SW480 (cell line): Measurements from ENCODE around the gene WDR27.

Source experiments
- DNase-seq: peaks from one replicate; pipeline ENCODE4 v3.0.0-alpha.2; 2016; ENCODE audit warnings: low spot score

The WDR27 gene

DNA sequence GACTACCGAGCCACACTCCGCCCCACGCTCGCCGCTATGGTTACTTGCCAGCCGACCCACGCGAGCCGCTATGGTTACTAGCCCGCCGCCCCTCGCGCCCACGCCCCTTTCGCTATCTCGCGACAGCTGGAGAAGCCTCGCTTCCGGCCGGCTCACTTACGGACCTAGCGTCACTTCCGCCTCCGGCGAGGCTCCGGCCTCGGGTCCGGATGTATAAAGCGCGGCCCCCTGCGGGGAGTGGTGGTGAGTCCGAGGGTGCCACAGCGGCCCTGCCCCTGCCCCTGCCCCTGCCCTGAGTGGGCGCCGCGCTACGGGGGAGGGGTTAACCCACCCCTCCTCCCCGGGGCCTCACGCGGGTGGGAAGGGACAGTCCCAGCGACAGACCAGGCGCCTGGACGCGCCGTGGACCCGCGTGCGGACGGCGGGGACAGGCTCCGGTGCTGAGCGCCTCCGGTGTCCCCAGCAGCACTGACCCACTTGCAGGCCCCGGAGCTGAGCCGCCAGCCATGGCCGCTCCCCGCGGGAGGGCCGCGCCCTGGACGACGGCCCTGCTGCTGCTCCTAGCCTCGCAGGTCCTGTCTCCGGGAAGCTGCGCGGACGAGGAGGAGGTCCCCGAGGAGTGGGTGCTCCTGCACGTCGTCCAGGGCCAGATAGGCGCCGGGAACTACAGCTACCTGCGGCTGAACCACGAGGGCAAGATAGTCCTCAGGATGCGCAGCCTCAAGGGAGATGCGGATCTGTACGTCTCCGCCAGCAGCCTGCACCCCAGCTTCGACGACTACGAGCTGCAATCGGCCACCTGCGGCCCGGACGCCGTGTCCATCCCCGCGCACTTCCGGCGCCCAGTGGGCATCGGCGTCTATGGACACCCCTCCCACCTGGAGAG is at the start of gene WDR27, which contains the start of gene C6orf120:
WDR27 (minus strand) TSS at position 76 of the 886 bp plus-strand sequence. CDS start 13,024 bp downstream, outside the sequence.
C6orf120 (plus strand) TSS at position 173 of the 886 bp plus-strand sequence; CDS start at position 507, 334 bp downstream.
- DNase-seq: peak; percentile 91

DNA sequence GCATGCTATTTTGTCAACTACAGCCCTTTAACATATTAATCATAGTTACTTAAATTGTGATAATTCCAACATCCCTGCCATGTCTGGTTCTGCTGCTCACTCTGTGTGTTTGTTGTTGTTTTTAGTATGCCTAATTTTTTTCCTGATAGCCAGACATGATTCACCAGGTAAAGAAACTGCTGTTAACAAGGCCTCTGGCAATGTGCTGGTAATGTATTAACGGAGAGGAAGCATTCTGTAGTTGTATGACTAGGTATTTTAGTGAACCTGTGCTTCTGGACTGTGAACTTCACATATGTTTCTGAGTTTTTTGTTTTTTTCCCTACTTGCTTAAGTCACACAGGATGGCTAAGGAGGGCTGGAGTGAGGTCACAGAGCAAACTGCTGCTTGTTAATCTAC is 44.7 kb upstream of the WDR27 start:
- no peak for DNase-seq

DNA sequence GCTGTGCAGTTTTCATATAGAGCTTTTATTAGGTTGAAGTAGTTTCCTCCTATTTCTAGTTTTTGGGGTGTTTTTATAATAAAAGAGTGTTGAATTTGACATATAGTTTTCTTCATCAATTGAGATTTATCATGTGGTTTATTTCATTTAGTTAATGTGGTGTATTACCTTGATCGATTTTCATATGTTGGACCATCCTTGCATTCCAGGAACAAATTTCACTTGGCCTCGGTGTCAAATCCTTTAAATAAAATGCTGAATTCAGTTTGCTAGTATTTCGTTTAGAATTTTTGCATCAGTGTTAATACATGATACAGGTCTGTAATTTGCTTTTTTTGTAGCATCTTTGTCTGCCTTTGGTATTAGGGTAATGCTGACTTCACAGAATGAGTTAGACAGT is 43.6 kb upstream of the WDR27 start:
- DNase-seq: no peak

DNA sequence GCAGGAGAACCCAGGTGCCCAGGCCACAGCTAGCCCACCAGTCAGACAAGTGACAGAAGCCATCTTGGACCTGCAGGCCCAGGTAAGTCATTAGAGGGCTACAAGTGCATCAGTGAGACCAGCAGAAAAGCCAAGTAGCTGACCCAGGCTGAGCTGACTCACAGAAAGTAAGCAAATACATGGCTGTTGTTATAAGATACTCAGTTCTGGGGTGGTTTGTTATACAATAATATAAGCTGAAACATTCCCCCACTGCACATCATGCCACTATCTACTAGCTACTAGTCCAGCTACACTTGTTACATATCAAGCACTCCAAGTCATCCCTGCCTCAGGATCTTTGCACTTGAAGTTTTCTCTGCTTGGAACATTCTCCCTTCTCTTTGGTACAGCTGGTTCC is 39.5 kb upstream of the WDR27 start:
- DNase-seq: no peak

DNA sequence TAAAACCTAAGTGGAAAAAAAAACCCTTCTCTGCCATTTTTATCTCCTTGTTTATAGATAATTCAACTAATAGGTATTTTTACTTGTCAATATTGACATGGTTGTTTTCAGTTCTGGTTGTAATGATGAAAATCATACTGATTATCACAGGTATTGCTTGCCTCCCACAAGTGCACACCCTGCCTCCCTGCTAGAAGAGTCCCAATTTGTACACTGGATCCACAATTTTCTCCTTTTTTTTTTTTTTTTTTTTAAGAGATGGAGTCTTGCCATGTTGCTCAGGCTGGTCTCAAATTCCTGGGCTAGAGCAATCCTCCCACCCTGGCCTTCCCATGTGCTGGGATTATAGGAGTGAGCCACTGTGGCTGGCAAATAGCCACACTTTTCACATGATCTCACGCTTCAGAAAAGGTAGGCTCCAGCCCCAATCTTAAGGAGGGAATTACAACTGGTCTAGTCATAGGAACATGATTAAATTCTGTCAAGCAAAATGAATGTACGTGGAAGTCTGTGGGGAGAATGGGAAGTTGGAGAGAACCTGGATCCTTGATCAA is 37.2 kb upstream of the WDR27 start:
- no peak for DNase-seq

DNA sequence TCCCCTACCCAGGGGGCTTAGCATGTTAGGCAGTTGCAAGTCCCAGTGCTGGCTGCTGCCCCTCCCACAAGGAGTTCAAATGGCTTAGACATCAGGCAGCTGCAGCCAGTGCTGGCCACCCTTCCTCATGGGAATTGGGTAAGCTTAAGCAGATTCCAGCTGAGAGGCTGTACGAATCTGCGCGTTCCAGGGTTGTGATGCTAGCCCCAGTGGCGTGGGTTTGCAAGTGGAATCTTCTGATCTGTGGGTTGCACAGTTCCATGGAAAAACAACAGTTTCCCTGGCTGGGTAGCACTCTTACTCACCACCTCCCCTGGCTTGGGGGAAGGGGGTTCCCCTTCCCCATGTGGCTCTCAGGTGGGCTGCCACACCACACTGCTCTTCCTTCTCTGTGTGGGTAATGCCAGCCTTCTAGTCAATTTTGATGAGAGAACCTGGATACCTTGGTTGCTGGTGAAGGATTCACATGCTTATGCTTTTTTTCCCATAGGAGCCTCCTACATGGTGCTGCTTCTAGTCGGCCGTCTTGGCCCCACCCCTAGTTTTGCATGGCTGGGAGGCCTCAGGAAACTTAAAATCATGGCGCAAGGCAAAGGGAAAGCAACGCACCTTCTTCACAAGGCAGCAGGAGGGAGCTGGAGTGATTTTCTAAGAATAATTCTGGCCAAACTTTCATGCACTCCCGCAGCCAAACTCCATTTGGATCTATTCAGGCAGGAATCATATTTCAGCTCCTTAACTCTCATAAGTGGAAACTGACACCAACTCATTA is 36.6 kb upstream of the WDR27 start:
- no peak for DNase-seq

DNA sequence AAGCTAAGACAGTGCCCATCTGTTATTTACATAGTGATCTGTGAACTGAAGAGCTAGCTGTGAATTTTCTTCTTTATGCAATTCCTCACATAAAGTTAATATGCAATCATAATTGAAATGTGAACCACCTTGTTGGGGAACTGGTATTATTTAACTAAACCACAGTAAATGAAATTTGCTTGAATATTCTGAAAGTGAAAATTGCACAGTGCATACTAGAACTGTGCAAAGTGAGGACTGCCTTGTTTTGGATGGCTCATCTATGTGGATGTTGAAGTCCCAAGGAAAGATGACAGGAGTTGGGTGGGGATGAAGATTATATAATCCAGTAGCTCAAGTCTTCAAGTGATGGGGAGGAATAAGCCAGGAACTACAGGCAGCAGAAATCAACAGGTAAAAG is 28.1 kb upstream of the WDR27 start:
- DNase-seq: no peak

DNA sequence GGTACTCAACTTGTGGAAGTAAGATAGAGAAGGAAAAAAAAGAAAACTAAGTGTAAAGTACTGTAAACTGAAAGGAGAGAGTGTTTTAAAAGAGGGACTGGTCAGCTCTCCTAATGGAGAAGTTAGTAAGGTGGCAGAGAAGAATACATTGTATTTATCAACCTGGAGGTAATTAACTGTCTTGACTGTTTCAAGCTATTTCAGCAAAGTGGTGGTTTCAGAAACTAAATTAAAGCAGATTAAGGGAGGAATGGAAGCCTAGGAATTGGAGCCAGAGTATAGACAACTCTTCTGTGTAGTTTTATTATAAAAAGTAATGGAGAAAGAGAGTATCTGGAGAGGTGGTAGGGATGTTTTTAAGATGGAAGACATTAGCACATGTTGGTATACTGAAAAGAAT is 25.1 kb upstream of the WDR27 start:
- no peak for DNase-seq

DNA sequence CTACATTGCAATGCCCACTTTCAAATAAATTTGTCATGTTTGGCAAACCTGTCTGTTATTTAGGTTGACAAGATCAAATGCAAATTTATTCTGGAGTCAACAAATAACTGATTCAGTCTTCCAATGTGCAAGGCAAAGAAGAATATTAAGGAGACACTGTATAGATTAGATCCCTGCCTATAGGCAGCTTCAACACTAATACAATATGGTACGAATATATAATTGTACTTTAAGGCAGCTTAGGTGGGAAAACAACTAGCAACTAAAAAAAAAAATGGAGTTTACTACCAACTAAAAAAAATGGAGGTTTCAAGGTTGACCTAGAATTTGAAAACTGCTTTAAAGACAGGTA is 24.2 kb upstream of the WDR27 start:
- no peak for DNase-seq

DNA sequence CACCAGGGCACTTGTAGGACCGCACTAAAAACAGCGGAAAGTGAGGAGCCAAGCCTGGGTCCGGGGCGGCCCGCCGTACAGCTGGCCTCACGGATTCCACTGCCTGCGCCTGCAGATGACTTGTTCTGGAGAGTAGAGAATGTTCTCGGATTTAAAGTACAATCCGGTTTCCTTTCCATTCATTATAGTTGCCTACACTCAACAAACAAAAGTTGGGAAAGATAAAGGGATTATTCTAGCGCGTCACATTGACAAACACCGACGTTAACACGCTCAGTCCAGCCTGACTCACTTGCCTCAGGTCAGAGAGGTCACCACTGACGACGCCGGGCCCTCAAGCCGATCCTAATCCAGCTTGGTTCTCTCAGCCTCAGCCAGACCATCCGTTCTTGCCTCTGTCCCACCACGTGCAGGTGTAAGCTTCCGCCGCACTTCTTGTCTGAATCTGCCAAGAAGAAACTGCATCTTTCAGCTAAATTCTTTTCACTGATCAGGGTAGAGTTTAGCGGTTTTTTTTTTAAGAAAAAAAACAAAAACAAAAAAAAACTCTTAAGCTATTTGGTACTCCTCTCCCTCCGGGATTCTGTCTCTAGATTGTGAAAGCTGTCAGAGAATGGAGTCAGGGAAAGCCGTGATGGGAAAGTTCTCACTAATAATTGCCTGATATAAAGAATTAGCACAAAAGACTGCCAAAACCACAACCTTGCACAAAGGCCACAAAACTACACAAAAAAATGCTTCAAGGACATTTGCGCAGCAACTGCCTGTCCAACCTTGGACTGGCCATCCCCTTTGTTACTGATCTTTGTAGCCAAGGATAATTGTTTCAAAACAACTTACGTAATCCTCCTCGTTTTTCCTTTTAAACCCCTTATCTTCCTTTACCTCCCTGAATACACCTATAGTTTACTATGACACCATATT is 23.6 kb upstream of the WDR27 start:
- peak; percentile 46 for DNase-seq

DNA sequence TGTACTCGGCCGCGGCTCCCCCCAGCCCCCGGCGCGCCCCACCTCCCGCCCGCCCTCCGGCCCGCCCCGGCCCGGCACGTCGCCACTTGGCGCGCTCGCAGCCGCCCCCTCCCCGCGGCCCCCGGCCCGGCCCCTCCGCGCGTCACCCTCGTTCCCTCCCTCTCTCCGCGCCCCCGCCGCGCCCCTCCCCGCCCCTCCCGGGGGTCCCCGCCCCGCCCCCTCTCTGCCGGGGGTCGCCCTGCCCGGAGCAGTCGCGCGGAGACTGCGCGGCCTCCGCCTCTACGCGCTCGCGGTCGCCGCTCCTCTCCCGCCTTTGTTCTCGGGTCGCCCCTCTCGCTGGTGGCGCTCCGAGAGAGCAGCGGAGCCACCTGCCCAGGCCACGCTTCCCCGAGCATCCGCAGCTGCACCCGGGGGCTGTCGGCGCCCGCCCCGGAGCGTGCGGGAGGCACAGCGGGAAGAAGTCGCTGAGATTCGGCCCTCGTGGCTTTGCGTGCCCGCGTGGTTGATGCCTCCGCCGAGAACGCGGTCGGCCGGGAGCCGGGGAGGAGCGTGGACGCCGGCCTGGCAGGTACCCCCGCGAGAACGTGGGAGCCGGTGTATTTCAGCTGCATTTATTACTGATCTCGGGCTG is 22.8 kb upstream of the WDR27 start, which contains the start of gene PHF10:
PHF10 (minus strand) TSS at position 7 of the 631 bp plus-strand sequence. CDS start 569 bp downstream, outside the sequence.
- peak; percentile 33 for DNase-seq

DNA sequence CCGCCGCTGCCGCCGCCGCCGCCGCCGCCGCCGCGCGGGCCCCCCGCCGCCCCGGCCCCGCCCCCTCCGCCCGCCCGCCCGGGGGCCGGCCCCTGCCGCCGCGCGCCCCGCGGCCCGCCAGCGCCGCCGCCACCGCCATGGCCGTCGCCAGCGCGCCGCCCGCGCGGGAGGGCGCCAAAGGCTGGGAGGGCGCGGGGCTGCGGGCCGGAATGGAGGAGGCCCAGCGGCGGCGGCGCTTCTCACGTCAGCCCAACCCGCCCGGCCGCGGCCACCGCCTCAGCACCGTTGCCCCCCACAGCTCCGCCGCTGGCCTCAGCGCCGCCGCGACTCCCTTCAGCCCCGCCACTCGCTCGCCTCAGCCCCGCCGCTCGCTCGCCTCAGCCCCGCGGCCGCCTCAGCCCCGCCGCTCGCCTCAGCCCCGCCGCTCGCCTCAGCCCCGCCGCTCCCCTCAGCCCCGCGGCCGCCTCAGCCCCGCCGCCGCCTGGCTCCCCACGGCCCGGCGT is 22.2 kb upstream of the WDR27 start:
- DNase-seq: no peak

DNA sequence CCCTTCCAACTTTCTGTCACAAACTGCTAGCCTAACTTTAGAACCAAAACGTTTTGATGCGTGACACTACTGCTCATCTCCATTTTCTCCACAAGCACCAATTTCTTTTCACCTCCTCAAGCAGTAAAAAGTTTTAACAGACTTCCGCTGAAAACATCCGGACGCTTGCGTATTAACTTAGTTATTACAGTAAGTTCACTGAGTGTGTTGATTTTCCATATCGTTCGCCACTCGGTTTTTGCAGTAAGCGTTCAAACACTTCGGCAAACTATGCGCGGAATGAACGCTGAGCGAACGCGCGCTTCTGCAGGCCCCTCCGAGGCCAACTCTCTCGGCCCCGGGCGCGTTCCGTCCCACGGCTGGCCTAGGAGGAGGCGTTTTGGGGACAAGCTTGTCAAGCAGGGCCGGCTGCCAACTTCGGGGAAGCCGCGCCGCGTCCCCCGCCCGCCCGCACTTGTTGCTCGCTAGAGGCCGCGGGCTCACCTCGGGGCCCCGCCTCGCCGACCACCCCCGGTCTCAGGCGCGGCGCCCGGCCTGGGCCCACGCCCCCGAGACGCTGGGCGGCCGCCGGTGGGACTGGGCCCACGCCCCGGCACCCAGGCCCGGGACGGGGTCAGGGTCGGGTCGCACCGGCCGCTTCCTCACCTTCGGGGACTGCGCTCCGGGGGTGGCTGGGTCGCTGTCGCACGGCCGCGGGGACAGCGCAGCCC is 21.5 kb upstream of the WDR27 start:
- peak; percentile 42 for DNase-seq

DNA sequence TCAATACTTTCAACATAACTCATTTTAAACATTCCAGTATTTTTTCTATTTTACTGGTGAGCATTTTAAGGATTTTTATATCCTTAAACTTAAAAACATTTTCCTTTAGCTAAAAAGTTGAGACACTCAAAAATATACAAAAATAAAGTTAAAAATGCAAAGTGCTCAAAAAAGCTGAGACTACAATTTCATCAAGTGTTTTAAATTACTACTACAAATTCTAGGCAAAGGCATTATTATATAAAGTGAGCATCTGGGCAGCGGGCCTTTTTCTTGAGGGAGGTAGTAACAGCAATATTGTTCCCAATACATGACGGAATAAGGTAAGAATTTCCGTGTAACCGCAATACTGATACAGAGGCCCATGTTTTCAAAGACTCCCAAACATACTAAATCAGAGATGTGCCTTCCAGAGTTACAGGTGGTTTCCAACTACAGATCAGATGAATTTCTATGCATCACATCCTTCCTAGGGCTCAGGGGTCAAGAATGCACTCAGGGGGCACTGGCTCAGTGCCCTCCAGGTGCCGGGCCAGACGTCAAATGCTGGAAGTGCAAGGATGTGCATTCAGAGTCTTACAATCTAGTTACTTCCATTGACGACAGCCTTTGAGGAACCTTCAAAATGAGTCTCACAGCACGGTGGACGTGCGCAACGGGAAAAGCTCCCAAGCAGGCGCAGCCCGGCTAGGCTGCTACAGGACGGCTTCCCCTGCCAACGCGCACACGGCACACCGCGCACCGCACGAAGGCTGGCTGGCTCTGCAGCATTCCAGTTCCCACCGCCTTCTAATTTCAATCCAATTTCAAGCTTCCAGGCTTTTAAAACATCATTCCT is 20.8 kb upstream of the WDR27 start:
- DNase-seq: peak; percentile 71

DNA sequence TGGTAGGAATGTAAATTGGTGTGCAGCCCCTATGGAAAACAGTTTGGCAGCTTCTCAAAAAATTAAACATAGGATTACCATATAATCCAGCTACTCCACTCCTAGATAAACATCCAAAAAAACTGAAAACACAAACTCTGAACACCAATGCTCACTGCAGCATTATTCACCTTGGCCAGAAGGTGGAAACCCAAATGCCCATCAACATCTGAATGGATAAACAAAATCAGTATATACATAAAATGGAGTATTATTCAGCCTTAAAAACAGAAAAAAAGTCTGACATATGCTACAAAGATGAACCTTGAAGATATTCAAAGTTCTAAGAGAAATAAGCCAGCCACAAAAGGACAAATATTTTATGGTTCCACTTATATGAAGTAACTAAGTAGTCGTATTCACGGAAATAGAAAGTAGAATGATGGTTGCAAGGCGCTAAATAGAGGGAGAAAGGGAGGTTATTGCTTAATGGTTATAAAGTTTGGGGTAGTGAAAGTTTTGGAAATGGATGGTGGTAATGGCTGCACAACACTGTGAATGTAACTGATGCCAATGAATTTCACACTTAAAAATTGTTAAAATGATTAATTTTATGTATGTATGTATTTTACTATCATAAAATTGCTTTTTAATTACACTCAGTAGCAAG is 18.5 kb upstream of the WDR27 start:
- no peak for DNase-seq

DNA sequence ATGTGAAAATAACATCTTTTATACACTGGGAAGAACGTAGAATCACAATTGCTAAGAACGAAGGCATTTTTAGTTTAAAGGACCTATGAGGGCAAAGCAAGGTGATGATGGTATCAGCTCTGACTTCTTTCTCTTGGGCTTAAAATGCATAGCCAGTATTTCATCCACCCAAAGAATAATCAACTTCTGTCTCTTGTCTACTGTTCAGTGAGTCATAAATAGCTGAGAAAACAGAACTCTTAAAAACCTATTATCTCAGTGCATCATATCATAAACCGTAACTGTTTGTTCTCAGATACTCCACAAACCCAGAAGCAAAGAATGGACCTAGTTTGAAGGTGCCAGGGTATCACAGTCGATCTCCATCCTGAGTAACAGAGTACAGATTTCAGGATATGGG is 17.3 kb upstream of the WDR27 start:
- DNase-seq: no peak

DNA sequence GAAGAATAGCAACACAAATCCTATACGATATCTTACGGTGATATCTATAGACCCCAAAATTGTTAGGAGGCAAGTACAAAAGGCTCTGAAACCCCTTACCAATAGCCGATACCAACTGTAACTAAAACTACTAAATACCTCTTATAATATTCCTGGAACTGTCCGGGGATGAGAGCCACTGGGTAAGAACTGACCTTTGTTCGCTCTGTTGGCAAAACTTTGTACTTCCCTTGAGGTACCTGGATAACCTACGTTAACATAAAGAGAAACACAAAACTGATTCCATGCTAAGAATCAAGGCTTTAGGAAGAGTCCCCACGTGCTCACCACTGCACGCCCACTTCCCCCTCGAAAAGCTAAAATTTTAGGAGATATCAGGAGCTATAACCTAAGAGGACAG is 12.8 kb upstream of the WDR27 start:
- no peak for DNase-seq

DNA sequence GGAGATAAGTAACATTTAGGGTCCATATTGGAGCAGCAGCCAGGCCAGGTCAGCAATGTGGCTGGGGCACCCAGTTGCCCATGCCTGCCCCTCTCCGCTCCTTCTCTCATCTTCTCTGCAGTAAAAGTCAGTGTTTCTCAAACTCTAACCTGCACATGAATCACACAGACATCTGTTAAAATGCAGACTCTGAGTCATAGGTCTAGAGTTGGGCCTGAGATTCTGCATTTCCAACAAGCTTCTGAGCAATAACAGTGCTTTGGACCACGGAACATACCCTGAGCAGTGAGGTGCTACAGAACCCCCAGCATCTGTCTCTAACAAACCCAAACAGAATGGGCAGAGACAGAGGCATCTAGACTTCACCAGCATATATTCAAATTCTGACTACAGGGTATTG is 12.3 kb upstream of the WDR27 start:
- no peak for DNase-seq

DNA sequence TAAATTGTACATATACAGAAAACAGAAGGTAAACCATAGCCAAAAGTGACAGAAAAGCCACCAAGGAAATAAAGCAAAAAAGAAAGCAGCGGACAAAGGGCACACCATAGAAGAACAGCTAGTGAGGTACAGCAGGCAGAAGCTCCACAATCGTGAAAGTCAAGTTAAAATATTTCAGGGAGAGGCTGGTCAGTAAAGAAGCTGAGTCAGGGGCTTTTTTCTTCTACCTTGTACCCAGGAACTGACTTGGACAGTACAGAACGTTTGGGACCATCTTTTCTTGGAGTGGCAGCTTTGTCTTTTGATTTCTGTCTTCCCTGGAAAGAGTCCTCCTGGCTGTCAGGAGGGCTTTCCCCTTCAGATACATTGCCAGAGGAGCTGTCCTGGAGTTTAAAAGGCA is 8.2 kb upstream of the WDR27 start:
- DNase-seq: no peak
